ENCODE measurements around the gene CLDN10. TPM values are rescaled to one million over a fixed set of nuclear protein-coding genes. Genes with fewer than 3 reads are reported as not detected.

CLDN10 gene
- total RNA-seq, 1 donor from 2014 or later, result 4.0 TPM

GRCh38 chr13:95541911-95542474, 10.5 kb upstream of the CLDN10 start:
- no peak for DNase-seq (ENCODE audit: low read depth)
- Histone ChIP-seq H3K4me3 (ENCODE audit: low read depth, low read length) (no peak overlapping the region), H3K27me3 (ENCODE audit: control insufficient read depth, insufficient read depth, low read length) (no peaks in the 10 kb centered on the region), H3K36me3 (ENCODE audit: control insufficient read depth, insufficient read depth, low read length) (no peaks in the 10 kb centered on the region)
- no peak for TF ChIP-seq CTCF (IDR thresholded peaks at IDR 0.05; ENCODE audit: insufficient read depth, low read length, poor library complexity, severe bottlenecking)

GRCh38 chr13:95544293-95544692, 8.2 kb upstream of the CLDN10 start:
- TF ChIP-seq CTCF (IDR thresholded peaks at IDR 0.05; ENCODE audit: insufficient read depth, low read length, poor library complexity, severe bottlenecking), result no peak
- Histone ChIP-seq H3K4me3 (ENCODE audit: low read depth, low read length) (no peak overlapping the region), H3K36me3 (ENCODE audit: control insufficient read depth, insufficient read depth, low read length) (no peaks in the 10 kb centered on the region), H3K27me3 (ENCODE audit: control insufficient read depth, insufficient read depth, low read length) (no peaks in the 10 kb centered on the region)
- no peak for DNase-seq (ENCODE audit: low read depth)

GRCh38 chr13:95546919-95547318, 5.6 kb upstream of the CLDN10 start:
- no peak overlapping the region for H3K4me3 ChIP-seq (ENCODE audit: low read depth, low read length)

GRCh38 chr13:95547531-95548167, 4.9 kb upstream of the CLDN10 start:
- Histone ChIP-seq H3K27me3 (ENCODE audit: control insufficient read depth, insufficient read depth, low read length) (peaks cover 8% of the 10 kb centered on the region), H3K36me3 (ENCODE audit: control insufficient read depth, insufficient read depth, low read length) (no peaks in the 10 kb centered on the region), H3K4me3 (ENCODE audit: low read depth, low read length) (no peak overlapping the region)
- TF ChIP-seq CTCF (IDR thresholded peaks at IDR 0.05; ENCODE audit: insufficient read depth, low read length, poor library complexity, severe bottlenecking), result no peak
- no peak for DNase-seq (ENCODE audit: low read depth)

More at GRCh38 chr13:95546919-95547318, 5.6 kb upstream of the CLDN10 start:
- no peak for TF ChIP-seq CTCF (IDR thresholded peaks at IDR 0.05; ENCODE audit: insufficient read depth, low read length, poor library complexity, severe bottlenecking)
- no peak for DNase-seq (ENCODE audit: low read depth)
- H3K36me3 ChIP-seq (ENCODE audit: control insufficient read depth, insufficient read depth, low read length), result no peaks in the 10 kb centered on the region
- peaks cover under 1% of the 10 kb centered on the region for H3K27me3 ChIP-seq (ENCODE audit: control insufficient read depth, insufficient read depth, low read length)

DNA sequence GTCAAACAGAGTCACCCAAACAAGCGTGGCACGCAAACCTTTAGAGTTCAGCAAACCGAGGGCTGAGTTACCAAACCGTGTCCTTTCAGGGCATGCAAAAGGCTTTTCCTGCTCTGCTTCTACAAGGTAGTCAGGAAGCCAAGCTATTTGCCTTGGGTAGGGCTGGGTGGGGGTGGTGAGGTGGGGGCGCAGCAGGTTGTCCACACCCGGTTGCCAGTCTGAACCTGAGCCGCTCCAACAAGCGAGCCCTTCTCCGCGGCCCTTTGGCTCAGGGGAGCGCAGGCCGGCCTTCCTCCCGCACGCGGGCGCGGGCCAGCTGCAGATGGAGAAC, 347 bp upstream of the CLDN10 start:
- Histone ChIP-seq H3K36me3 (ENCODE audit: control insufficient read depth, insufficient read depth, low read length) (no peaks in the 10 kb centered on the region), H3K4me3 (ENCODE audit: low read depth, low read length) (peak overlapping the region; percentile 48), H3K27me3 (ENCODE audit: control insufficient read depth, insufficient read depth, low read length) (peaks cover 18% of the 10 kb centered on the region)
- no peak for DNase-seq (ENCODE audit: low read depth)
- TF ChIP-seq CTCF (IDR thresholded peaks at IDR 0.05; ENCODE audit: insufficient read depth, low read length, poor library complexity, severe bottlenecking), result no peak

All from kidney epithelial cell (primary cell).